Duodenal mucosa (tissue), 2 donors: Measurements from ENCODE around the gene MOSPD2.

Experiments used
- H3K27ac ChIP-seq: one replicate; pipeline ENCODE4 v1.7.0; 2013; ENCODE audit warnings: low read depth, low read length
- H3K27me3 ChIP-seq, 2 donors: one replicate each; pipeline ENCODE4 v1.7.0; 2013; ENCODE audit warnings: low read length in 2 of 2, control low read depth in 1 of 2; ENCODE audit not compliant: insufficient read depth in 2 of 2, control insufficient read depth in 1 of 2
- H3K36me3 ChIP-seq, 2 donors: one replicate each; pipeline ENCODE4 v1.7.0; 2013; ENCODE audit warnings: low read length in 2 of 2, control low read depth in 1 of 2; ENCODE audit not compliant: insufficient read depth in 2 of 2, control insufficient read depth in 1 of 2
- H3K4me1 ChIP-seq, 2 donors: one replicate each; pipeline ENCODE4 v1.7.0; 2013; ENCODE audit warnings: low read length in 2 of 2, control low read depth in 1 of 2; ENCODE audit not compliant: insufficient read depth in 2 of 2, control insufficient read depth in 1 of 2
- H3K4me3 ChIP-seq, 2 donors: one replicate each; pipeline ENCODE4 v1.7.0; 2013; ENCODE audit warnings: low read length in 2 of 2, low read depth in 1 of 2
- H3K9ac ChIP-seq, 2 donors: one replicate each; pipeline ENCODE4 v1.7.0; 2013; ENCODE audit warnings: low read length in 2 of 2, low read depth in 1 of 2
- H3K9me3 ChIP-seq, 2 donors: one replicate each; pipeline ENCODE4 v1.7.0; 2013; ENCODE audit warnings: low read length in 2 of 2, control low read depth in 1 of 2; ENCODE audit not compliant: control insufficient read depth in 1 of 2

The MOSPD2 gene

GRCh38 chrX:14902537-14902936, 29.3 kb downstream of the MOSPD2 start:
- Histone ChIP-seq H3K27ac (no peak overlapping the region), H3K9ac (no peak overlapping the region), H3K4me1 (no peaks in the 10 kb centered on the region), H3K9me3 (no peaks in the 10 kb centered on the region), H3K27me3 (no peaks in the 10 kb centered on the region), H3K4me3 (no peak overlapping the region), H3K36me3 (peaks cover 0 to 6% of the 10 kb centered on the region in 2 donors)

- Histone ChIP-seq H3K27me3 (no peaks in the 10 kb centered on the region), H3K9ac (no peak overlapping the region), H3K4me1 (no peaks in the 10 kb centered on the region), H3K4me3 (no peak overlapping the region), H3K9me3 (no peaks in the 10 kb centered on the region), H3K27ac (no peak overlapping the region), H3K36me3 (peaks cover 0 to 6% of the 10 kb centered on the region in 2 donors)
These were observed 30.7 kb downstream of the MOSPD2 start for GRCh38 chrX:14903891-14904290.

- Histone ChIP-seq H3K36me3 (peaks cover 9 to 26% of the 10 kb centered on the region in 2 donors), H3K9me3 (no peaks in the 10 kb centered on the region), H3K27me3 (no peaks in the 10 kb centered on the region), H3K9ac (no peak overlapping the region), H3K4me1 (no peaks in the 10 kb centered on the region), H3K4me3 (no peak overlapping the region), H3K27ac (no peak overlapping the region)
These were observed 40.0 kb downstream of the MOSPD2 start for GRCh38 chrX:14913241-14913640.

GRCh38 chrX:14915596-14915995, 42.4 kb downstream of the MOSPD2 start:
- H3K9ac ChIP-seq, result no peak overlapping the region
- H3K27me3 ChIP-seq, result no peaks in the 10 kb centered on the region
- H3K36me3 ChIP-seq, result peaks cover 10 to 34% of the 10 kb centered on the region in 2 donors
- H3K4me1 ChIP-seq, result no peaks in the 10 kb centered on the region
- no peak overlapping the region for H3K27ac ChIP-seq
- H3K9me3 ChIP-seq, result no peaks in the 10 kb centered on the region
- no peak overlapping the region for H3K4me3 ChIP-seq

GRCh38 chrX:14916017-14916674, 42.9 kb downstream of the MOSPD2 start:
- H3K4me1 ChIP-seq, result no peaks in the 10 kb centered on the region
- H3K9ac ChIP-seq, result no peak overlapping the region
- H3K4me3 ChIP-seq, result no peak overlapping the region
- no peak overlapping the region for H3K27ac ChIP-seq
- peaks cover 10 to 34% of the 10 kb centered on the region in 2 donors for H3K36me3 ChIP-seq
- H3K27me3 ChIP-seq, result no peaks in the 10 kb centered on the region
- H3K9me3 ChIP-seq, result no peaks in the 10 kb centered on the region

GRCh38 chrX:14919407-14919806, 46.2 kb downstream of the MOSPD2 start:
- Histone ChIP-seq H3K4me3 (no peak overlapping the region), H3K4me1 (no peaks in the 10 kb centered on the region), H3K36me3 (peaks cover 10 to 25% of the 10 kb centered on the region in 2 donors), H3K27me3 (no peaks in the 10 kb centered on the region), H3K9ac (no peak overlapping the region), H3K9me3 (no peaks in the 10 kb centered on the region), H3K27ac (no peak overlapping the region)

GRCh38 chrX:14920196-14920595, 47.0 kb downstream of the MOSPD2 start:
- no peaks in the 10 kb centered on the region for H3K9me3 ChIP-seq
- H3K9ac ChIP-seq, result no peak overlapping the region
- no peaks in the 10 kb centered on the region for H3K27me3 ChIP-seq
- H3K27ac ChIP-seq, result no peak overlapping the region
- no peak overlapping the region for H3K4me3 ChIP-seq
- H3K36me3 ChIP-seq, result peaks cover 10 to 25% of the 10 kb centered on the region in 2 donors
- no peaks in the 10 kb centered on the region for H3K4me1 ChIP-seq

- H3K9me3 ChIP-seq, result no peaks in the 10 kb centered on the region
- no peaks in the 10 kb centered on the region for H3K27me3 ChIP-seq
- H3K36me3 ChIP-seq, result peaks cover 4 to 8% of the 10 kb centered on the region in 2 donors
- H3K9ac ChIP-seq, result no peak overlapping the region
- H3K4me1 ChIP-seq, result no peaks in the 10 kb centered on the region
- no peak overlapping the region for H3K4me3 ChIP-seq
- H3K27ac ChIP-seq, result no peak overlapping the region
These were observed 49.2 kb downstream of the MOSPD2 start for GRCh38 chrX:14922437-14922836.

- Histone ChIP-seq H3K27me3 (no peaks in the 10 kb centered on the region), H3K36me3 (peaks cover 0 to 6% of the 10 kb centered on the region in 2 donors), H3K9me3 (no peaks in the 10 kb centered on the region), H3K4me1 (no peaks in the 10 kb centered on the region), H3K9ac (no peak overlapping the region), H3K27ac (no peak overlapping the region), H3K4me3 (no peak overlapping the region)
These were observed 50.5 kb downstream of the MOSPD2 start for GRCh38 chrX:14923761-14924160.

- H3K4me1 ChIP-seq, result no peaks in the 10 kb centered on the region
- no peaks in the 10 kb centered on the region for H3K9me3 ChIP-seq
- no peaks in the 10 kb centered on the region for H3K27me3 ChIP-seq
- no peak overlapping the region for H3K4me3 ChIP-seq
- no peak overlapping the region for H3K27ac ChIP-seq
- no peaks in the 10 kb centered on the region for H3K36me3 ChIP-seq
- H3K9ac ChIP-seq, result no peak overlapping the region
These were observed 53.2 kb downstream of the MOSPD2 start for GRCh38 chrX:14926471-14926870.
